Raji (cell line): Measurements from ENCODE around the gene RHOA.

ENCODE experiments used
- POLR2A ChIP-seq: IDR thresholded peaks from 2 replicates; pipeline ENCODE4 v1.6.1; 2011; ENCODE audit warnings: low read depth, low read length, control low read depth; ENCODE audit not compliant: insufficient read depth

Gene RHOA

DNA sequence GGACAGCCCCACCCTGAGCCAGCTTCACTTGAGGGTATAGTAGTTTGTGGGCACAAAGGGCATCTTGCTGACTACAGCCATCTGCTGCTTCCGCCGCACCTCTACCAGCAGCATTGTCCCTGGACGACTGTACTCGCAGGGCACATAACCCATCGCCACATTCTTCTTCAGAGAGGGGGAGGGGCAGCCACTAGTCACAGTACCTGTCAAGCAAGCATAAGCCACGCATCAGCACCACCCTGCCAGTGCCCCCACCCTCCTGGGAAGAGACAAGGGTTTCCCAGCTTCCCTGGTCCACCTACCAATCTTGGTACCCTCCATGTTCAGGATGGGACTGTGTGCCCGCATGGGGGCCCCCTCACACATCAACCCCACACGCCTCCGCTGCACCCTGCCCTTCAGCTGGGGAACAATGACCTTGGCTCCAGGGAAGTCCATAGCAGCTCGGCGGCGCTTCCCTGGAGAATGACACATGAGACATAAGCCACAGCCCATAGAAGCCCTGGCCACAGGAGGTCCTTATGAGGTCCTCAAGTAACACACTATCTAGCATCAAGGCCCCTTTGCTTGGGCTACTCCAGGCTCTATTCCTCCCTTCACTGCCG is 5.8 kb upstream of the RHOA start:
- no peak for TF ChIP-seq POLR2A

GRCh38 chr3:49416867-49417266 is 5.1 kb upstream of the RHOA start:
- TF ChIP-seq POLR2A, result no peak

- TF ChIP-seq POLR2A, result 0 out of 2 replicates have a peak, but pooled peaks have one; percentile 9
Measured at GRCh38 chr3:49415931-49416601, 4.3 kb upstream of the RHOA start.

DNA sequence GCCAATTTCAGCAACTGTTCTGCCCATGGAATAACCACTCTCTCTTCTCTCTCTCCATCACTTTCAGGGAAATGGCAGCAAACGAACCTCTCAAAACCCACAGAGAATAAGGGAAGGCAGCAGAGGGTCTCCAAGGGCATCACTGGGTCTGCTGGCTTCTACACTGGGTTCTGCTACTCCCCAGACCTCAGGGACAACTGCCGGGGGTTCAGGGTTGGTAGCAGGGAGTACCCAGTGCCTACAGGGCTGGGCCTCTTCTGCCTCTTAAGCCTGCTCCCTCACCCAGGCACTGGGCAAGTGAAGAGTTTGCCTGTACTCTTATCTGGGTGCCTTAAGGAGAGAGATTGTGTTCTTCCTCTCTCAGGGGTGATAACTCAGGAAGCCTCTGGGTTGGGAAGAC is 3.0 kb upstream of the RHOA start:
- TF ChIP-seq POLR2A, result no peak

- TF ChIP-seq POLR2A, result no peak
Measured at GRCh38 chr3:49413338-49413734, 1.6 kb upstream of the RHOA start.

GRCh38 chr3:49412632-49413337 is 1.0 kb upstream of the RHOA start:
- TF ChIP-seq POLR2A, result no peak

DNA sequence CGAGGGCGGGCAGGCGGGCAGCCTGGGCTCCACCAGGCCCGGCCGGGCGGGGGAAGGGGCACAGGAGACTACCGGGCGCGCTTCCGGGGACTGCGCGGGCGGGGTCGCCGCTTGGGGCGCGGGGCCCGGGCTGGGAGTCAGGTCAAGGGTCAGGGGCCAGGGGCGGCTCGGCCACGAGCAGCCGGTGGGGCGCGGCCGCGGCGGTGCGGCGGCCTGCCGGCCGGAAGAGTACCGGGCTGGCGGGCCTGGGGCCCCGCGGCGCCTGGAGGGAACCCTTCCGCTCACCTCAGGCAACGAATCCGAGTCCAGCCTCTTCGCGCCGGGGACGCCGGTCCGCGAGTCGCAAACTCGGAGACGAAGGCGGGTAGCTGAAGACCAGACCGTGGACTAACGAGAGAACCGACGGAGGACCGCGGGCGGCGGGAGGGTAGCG is 225 bp downstream of the RHOA start:
- TF ChIP-seq POLR2A, result no peak

DNA sequence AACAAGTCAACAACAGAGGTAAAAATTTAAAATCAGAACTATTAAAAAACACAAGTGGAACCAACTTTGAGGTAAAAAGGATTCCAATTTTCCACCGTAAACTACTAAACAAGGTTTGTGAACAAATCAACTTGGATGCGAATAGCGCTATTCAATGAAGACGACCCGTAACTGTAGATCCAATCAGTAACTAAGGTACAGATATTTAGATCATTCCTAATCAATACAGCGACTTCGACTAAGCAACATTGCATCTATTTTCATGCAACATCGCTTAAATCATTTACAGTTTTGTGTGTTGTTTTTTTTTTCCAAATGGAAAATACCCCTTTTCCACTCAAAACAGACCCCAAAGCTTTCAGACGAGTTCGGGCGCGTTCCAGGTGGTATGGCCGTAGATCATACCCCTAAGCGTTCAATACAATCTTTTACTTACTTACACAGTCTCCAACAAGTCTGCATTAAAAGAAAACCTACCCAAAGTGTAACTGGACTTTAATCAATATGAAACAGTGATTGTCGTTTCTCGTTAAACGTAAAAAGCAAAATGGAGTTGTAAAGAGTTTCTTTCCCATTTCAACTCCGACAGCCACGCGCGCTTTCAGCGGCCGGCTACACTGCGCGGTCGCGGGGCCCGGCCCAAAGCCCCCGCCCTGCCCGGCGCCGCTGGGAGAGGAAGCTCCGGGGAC is 786 bp downstream of the RHOA start:
- TF ChIP-seq POLR2A, result no peak

DNA sequence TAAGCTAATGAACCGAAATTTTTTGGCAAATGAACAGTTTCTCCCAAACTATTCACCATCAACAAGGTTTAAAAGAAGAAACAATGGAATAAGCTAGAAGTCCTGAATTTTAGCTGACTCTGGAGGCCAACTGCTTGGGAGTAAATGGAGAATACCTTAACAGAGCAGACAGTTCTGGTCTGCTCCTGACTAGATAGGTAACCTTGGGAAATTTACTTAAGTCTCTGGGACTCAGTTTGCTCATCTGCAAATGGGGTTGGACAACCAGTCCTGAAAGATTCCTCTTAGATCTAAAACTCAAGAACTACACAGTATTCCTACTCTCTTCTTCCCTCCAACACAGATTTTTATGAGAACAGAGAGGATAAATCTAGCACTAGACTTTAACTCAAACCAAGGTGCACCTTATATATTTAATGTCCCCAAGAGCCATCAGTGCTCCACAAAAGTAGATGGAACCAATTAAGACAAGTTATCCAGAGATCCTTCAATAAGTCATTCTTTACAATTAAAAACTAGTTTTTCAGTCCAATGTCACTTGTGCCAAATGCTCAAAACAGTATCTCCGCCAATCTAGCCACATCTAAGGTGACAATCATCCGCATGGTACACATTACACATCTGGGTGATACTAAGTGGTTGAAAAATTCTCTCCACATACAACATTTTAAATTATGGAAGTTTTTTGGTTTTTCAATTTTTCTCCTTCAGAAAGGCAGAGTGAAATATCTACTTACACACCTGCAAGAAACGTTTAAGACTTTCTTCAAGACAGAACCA is 1.5 kb downstream of the RHOA start:
- TF ChIP-seq POLR2A, result no peak

DNA sequence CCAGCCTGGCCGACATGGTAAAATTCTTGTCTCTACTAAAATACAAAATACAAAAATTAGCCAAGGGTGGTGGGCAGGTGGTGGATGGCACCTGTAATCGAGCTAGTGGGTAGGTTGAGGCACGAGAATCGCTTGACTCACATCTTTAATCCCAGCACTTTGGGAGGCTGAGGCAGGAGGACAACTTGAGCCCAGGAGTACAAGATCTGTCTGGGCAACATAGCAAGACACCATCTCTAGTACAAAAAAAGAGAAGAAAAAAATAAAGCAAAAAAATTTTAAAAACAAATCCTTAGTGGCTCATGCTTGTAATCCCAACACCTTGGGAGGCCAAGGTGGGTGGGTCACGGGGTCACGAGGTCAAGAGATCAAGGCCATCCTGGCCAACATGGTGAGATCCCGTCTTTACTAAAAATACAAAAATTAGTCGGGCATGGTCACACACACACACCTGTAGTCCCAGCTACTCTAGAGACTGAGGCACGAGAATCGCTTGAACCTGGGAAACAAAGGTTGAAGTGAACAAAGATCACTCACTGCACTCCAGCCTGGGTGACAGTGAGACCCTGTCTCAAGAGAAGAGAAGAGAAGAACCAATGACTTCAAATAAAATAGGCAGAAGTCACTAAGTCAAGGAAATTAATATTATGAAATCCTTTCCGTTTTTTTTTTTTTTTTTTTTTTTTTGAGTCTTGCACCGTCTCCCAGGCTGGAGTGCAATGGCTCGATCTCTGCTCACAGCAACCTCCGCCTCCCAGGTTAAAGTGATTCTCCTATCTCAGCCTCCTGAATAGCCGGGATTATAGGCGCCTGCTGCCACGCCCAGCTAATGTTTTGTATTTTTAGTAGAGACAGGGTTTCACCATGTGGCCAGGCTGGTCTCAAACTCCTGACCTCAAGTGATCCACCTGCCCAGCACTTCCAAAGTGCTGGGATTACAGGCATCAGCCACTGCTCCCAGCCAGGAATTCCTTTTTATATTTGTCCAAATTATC is 4.9 kb downstream of the RHOA start:
- TF ChIP-seq POLR2A, result no peak

- no peak for TF ChIP-seq POLR2A
Measured at GRCh38 chr3:49403891-49404290, 7.9 kb downstream of the RHOA start.

DNA sequence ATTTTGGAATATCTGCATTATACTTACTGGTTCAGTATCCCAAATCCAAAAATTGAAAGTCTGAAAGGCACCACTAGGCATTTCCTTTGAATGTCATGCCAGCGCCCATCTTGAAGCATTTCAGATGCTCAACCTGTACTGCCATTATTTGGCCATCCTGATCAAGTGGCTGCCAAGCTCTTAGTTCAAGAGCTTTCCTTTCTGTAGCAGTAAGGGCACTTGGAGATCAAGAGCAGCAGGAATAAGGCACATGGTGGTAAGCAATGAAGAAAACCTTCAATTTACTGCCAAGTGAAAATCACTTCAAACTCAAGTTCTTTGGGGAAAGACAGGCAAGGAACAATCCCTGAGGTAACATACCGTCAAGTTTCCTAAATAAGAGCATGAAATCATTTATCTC is 10.0 kb downstream of the RHOA start:
- TF ChIP-seq POLR2A, result no peak

DNA sequence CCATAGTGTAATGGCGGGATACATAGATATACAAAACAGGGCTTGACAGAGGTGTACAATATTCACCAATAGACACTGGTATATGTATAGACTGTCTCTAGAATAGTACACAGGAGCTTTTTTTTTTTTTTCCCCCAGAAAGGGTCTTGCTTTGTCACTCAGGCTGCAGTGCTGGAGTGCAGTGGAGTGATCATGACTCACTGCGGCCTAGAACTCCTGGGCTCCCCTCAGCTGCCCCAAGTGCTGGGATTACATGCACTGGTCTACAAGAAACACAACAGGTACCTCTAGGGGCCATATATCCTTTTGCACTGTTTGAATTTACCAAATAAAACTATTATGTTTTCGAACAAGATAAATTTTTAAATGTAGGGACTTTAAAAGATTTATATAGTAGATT is 12.3 kb downstream of the RHOA start:
- no peak for TF ChIP-seq POLR2A

GRCh38 chr3:49397470-49397869 is 14.3 kb downstream of the RHOA start:
- TF ChIP-seq POLR2A, result no peak
